Measurements from ENCODE around the gene ARMH3.

GRCh38 chr10:101843032-101844021 is 212.6 kb downstream of the ARMH3 start, which contains the start of gene KCNIP2:
- TF ChIP-seq CTCF (IDR thresholded peaks at IDR 0.05) (peak in 2 of 3 experiments; percentile 13 to 43), POLR2A (IDR thresholded peaks at IDR 0.05) (no peak)

All from testis (tissue), 2 donors.